Measurements from ENCODE around the gene GPR107.
"Not testable (repeated sequence)": the region's sequence is repeated elsewhere in the genome, so short reads cannot be mapped to it uniquely, and the experiment has no call there.

Gene GPR107

DNA sequence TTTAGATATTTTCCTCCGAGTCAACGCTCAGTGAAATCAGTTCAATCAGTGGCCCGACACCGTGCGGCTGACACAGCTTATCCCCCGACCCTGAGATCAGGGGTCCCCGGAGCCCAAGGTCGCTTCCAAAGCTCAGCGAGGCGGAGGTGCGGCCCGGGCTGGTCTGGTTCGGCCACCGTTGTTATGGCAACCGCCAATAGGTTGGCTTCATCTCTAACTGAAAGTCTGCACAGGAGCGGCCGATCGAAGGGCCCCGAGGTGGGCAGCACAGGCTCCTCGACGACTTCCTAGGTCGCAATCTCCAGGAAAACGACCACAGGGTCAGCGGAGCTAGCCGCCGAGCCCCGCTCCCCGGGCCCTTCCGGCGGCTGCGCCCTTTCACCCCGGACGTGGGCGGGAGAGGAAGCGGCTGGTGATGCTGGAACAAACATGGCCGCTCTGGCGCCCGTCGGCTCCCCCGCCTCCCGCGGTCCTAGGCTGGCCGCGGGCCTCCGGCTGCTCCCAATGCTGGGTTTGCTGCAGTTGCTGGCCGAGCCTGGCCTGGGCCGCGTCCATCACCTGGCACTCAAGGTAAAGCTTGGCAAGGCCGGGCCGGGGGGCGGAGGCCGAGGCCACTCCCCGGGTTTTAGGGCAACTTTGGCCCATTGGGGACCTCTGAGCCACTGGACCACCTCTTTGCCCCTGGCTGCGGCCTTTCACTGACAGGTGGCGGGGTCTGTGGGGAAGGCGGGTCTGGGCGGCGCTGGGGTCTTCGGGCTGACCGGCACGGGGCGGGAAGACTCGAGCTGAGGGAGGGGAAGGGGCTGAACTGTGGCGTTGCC, at the start of gene GPR107:
Gene GPR107 (plus strand): TSS at position 403 of the 821 bp plus-strand sequence. CDS start 27 bp downstream, at position 430.
- DNase-seq (ENCODE audit: low spot score) = peak; percentile 95

GRCh38 chr9:130003943-130004552, 49.7 kb upstream of the GPR107 start:
- no peak for DNase-seq (ENCODE audit: low spot score)

GRCh38 chr9:130006952-130007351, 46.8 kb upstream of the GPR107 start:
- not testable (repeated sequence) for DNase-seq (ENCODE audit: low spot score)

- DNase-seq (ENCODE audit: low spot score) = no peak
Observed at GRCh38 chr9:130008538-130008937, 45.2 kb upstream of the GPR107 start.

DNA sequence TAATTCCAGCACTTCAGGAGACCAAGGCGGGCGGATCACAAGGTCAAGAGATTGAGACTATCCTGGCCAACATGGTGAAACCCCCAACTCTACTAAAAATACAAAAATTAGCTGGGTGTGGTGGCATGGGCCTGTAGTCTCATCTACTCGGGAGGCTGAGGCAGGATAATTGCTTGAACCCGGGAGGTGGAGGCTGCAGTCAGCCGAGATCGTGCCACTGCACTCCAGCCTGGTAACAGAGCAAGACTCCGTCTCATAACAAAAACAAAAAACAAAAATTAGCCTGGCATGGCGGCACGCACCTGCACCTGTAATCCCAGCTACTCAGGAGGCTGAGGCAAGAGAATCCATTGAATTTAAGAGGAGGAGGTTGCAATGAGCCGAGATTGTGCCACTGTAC, 44.2 kb upstream of the GPR107 start:
- not testable (repeated sequence) for DNase-seq (ENCODE audit: low spot score)

DNA sequence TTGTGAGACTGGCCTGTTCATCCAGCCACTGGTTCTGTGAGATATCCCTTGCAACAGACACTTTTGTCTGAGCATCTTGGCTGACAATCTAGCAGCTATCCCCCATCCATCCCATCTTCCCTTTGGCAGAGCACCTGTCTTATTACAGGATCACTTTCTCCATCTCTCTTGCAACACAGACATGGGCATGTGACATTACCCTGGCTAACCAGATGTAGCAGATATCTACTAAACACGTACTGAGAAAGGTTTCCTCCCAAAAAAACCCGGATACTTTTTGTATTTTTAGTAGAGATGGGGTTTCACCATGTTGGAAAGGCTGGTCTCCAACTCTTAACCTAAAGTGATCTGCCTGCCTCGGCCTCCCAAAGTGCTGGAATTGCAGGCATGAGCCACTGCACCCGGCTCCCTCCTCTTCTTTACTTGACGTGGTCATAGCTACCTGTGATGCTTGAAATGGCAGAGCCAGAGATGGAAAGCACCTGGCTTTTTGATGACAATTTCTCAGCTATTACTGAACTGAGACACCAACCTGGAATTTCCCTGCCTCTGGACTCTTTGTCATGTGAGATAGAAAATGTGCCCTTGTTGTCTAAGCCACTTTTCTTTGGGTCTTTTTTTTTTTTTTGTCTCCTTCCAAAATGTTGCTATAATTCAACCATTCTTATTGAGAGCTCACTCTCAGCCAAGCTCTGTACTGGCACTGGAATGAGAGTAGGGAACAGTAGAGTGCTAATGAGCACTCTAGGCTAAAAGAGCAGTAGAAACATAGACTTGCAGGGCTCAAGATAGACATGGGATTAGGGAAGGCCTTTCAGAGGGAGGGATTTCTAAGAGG, 43.3 kb upstream of the GPR107 start:
- no peak for DNase-seq (ENCODE audit: low spot score)

DNA sequence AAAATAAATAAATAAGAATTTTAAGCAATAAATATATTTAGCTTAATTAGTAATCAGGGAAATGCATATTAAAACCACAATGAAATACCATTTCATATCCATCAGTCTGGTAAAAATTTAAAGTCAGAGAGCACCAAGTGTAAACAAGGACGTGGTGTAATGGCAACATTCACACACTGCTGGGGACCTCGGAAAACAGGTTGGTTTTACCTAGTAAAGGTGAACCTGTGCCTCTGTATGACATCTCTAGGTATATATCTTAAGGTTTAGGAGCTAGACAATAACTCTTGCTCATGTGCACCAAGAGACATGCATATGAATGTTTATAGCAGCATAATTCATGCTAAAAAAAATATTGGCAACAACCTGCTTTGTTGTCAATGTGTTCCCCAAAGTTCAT, 40.4 kb upstream of the GPR107 start:
- DNase-seq (ENCODE audit: low spot score) = no peak

GRCh38 chr9:130015353-130016019, 38.2 kb upstream of the GPR107 start:
- DNase-seq (ENCODE audit: low spot score) = no peak

GRCh38 chr9:130017076-130017475, 36.6 kb upstream of the GPR107 start:
- no peak for DNase-seq (ENCODE audit: low spot score)

DNA sequence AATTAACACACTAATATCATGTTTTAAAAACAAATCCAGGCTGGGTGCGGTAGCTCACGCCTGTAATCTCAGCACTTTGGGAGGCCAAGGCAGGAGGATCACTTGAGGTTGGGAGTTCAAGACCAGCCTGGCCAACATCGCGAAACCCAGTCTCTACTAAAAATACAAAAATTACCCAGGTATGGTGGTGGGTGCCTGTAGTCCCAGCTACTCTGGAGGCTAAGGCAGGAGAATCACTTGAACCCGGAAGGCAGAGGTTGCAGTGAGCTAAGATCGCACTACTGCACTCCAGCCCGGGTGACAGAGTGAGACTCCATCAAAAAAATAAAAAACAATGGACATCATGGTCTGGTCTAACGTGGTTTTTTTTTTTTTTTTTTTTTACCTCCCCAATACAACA, 36.2 kb upstream of the GPR107 start:
- DNase-seq (ENCODE audit: low spot score) = not testable (repeated sequence)

DNA sequence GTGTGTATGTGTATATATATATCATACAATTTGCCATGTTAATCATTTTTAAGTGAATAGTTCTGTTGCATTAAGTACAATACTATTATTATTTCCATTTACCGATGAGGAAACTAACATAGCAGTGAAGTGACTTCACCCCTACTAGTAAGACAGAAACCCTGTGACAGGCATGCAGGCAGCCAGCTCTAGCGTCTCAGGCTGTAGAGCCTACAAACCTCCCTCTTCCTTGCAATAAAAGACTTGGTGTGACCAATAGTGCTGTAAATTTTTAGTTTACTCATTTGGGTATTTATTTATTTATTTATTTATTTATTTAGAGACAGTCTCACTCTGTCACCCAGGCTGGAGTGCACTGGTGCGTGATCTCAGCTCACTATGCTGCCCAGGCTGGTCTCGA, 35.4 kb upstream of the GPR107 start:
- DNase-seq (ENCODE audit: low spot score) = no peak

DNA sequence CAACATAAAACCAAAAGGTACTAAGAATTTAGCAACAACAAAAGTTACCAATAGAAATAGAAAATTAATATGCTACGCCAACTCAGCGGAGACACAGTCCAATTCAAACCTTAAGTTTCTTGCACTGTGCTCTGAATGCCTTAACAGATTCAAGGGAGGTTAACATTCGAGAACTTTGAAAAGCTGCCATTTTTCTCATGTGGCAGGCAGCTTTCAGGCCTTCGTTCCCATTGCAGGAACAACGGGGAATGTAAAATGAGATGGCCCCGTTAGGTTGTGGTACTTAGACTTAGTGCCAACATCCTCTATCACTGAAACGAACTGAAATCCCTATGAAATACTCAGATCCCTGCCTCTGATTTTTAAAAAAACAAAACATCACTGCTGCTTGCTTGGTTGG, 33.1 kb upstream of the GPR107 start:
- DNase-seq (ENCODE audit: low spot score) = no peak

DNA sequence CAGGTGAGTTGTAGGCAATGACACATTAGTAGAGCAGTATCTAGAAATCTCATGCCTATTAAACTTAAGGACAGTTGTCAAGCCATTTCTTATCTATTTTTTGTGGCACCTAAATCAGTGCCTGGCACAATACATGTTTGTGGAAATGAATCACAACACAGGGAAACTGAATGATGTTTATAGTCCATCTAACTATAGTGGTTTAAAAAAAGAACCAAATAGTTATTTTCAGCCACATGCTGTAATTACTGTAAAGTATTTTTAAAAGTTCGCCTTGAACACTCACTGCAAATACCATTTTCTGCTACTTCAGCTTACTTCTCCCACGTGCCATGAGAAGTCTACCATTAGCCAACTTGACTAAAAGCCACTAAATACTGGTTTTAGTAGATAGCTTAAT, 32.6 kb upstream of the GPR107 start:
- no peak for DNase-seq (ENCODE audit: low spot score)

DNA sequence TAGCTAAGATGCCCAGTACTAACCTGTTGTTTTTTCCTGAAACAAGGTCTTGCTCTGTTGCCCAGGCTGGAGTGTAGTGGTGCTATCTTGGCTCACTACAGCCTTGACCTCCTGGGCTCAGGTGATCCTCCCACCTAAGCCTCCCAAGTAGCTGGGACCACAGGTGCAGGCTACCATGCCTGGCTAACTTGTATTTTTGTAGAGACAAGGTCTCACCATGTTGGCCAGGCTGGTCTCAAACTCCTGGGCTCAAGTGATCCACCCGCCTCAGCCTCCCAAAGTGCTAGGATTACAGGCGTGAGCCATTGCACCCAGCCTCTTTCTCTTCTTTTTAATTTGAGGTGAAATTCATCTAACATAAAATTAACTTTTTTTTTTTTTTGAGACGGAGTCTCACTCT, 31.9 kb upstream of the GPR107 start:
- DNase-seq (ENCODE audit: low spot score) = not testable (repeated sequence)

DNA sequence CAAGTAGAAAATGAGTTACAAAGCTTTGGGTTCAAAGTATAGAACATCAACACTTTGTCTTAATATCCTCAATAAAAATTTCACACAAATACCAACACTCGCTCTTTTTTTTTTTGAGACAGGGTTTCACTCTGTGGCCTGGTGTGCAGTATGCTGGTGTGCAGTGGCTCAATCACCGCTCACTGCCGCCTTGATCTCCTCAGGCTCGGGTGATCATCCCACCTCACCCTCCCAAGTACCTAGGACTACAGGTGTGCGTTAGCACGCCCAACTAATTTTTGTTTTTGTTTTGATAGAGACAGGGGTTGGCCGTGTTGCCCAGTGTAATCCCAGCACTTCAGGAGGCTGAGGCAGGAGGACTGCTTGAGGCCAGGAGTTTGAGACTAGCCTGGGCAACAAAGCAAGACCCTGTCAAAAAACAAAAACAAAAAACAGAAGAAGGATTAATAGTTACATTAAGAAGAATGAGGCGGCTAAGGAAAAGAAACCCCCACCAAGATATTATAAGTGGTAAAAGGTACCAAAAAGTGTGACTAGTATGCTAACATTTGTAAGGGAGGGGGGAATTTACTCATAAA, 31.1 kb upstream of the GPR107 start:
- DNase-seq (ENCODE audit: low spot score) = no peak

- no peak for DNase-seq (ENCODE audit: low spot score)
Observed at GRCh38 chr9:130023144-130023787, 30.4 kb upstream of the GPR107 start.

DNA sequence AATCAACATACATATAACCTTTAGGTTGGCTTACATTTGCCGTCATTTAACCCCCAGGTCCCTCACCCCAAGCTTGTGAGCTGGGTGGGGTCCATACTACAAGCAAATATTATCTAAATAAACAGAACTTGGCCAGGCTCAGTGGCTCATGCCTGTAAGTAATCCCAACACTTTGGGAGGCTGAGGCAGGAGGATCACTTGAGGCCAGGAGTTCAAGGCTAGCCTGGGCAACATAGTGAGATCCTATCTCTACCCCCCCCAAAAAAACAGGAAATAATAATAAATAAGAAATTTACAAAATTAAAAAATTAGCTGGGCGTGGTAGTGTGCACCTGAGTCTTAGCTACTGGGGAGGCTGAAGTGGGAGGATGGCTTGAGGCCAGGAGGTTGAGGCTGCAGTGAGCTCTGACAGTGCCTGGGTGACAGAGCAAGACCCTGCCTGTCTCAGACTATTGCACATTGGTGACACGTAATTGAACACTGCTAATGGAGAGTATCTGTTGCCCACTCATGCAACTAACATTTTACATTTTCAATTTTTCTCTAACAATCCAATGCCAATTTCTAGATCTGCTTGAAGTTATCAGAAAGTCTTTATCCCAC, 29.6 kb upstream of the GPR107 start:
- no peak for DNase-seq (ENCODE audit: low spot score)

DNA sequence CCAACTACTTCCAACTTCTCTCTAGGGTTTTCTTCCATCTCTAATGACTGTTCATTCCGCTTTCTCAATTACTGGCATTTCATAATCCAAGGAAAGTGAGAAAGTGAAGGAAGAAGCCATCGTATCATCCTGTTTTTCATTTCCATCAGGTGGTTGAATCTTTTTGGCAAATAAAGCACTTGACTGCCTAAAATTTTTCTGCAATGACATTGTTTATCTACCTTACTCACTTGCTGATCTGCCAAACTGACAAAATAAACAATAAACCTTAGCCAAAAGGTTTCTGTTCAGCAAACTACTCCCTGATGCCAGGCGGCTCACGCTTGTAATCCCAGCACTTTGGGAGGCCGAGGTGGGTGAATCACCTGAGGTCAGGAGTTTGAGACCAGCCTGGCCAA, 29.1 kb upstream of the GPR107 start:
- DNase-seq (ENCODE audit: low spot score) = no peak

DNA sequence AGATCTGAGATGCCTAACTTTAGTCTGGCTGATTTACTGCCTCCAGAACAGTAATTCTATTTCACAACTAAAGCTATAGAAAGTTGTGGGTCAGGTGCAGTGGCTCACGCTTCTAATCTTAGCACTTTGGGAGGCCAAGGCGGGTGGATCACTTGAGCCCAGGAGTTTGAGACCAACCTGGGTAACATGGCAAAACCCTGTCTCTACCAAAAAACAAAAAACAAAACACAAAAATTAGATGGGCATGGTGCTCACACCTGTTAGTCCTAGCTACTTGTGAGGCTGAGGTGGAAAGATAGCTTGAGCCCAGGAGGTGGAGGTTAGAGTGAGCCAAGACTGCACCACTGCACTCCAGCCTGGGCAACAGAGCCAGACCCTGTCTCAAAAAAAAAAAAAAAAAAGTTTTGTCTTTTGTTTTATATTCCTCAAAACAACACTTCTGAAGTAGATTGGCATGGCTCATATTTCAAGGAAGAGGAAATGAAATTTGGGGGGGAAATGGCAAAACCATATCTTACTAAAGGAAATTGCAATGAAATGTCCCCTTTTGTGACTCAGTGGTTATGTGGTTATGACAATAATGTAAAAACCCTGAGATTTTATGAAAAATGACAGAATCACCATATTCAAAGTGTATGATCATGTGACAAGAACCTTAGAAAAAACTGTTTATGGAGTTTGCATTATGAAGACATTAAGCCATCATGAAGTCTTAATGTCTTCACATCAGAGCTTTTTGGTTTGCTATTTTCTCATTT, 26.9 kb upstream of the GPR107 start:
- DNase-seq (ENCODE audit: low spot score) = no peak

Measured in D341Med (cell line).